ENCODE data around the gene AGT.
"Not testable (repeated sequence)": the region's sequence is repeated elsewhere in the genome, so short reads cannot be mapped to it uniquely, and the experiment has no call there.

Gene AGT

GRCh38 chr1:230743899-230744298 is 30.0 kb upstream of the AGT start:
- no peak for DNase-seq (ENCODE audit: low spot score)

- DNase-seq (ENCODE audit: low spot score): no peak
Measured at GRCh38 chr1:230739564-230740290, 25.8 kb upstream of the AGT start.

GRCh38 chr1:230737622-230738262 is 23.8 kb upstream of the AGT start:
- DNase-seq (ENCODE audit: low spot score): no peak

GRCh38 chr1:230735447-230735846 is 21.5 kb upstream of the AGT start:
- no peak for DNase-seq (ENCODE audit: low spot score)

- no peak for DNase-seq (ENCODE audit: low spot score)
Measured at GRCh38 chr1:230730977-230731376, 17.1 kb upstream of the AGT start.

- DNase-seq (ENCODE audit: low spot score): no peak
Measured at GRCh38 chr1:230728710-230729392, 14.9 kb upstream of the AGT start.

GRCh38 chr1:230725256-230726012 is 11.5 kb upstream of the AGT start:
- DNase-seq (ENCODE audit: low spot score): no peak

- DNase-seq (ENCODE audit: low spot score): not testable (repeated sequence)
Measured at GRCh38 chr1:230721849-230722522, 8.1 kb upstream of the AGT start.

- DNase-seq (ENCODE audit: low spot score): no peak
Measured at GRCh38 chr1:230717251-230717650, 3.3 kb upstream of the AGT start.

GRCh38 chr1:230716453-230716852 is 2.5 kb upstream of the AGT start:
- not testable (repeated sequence) for DNase-seq (ENCODE audit: low spot score)

GRCh38 chr1:230715510-230715909 is 1.6 kb upstream of the AGT start:
- DNase-seq (ENCODE audit: low spot score): no peak

GRCh38 chr1:230713547-230713914 is 391 bp downstream of the AGT start:
- no peak for DNase-seq (ENCODE audit: low spot score)

GRCh38 chr1:230713138-230713537 is 784 bp downstream of the AGT start:
- DNase-seq (ENCODE audit: low spot score): no peak

GRCh38 chr1:230712470-230712942 is 1.4 kb downstream of the AGT start:
- no peak for DNase-seq (ENCODE audit: low spot score)

- no peak for DNase-seq (ENCODE audit: low spot score)
Measured at GRCh38 chr1:230711245-230711644, 2.7 kb downstream of the AGT start.

GRCh38 chr1:230710543-230710904 is 3.4 kb downstream of the AGT start:
- DNase-seq (ENCODE audit: low spot score): no peak

GRCh38 chr1:230709619-230710542 is 4.0 kb downstream of the AGT start:
- DNase-seq (ENCODE audit: low spot score): no peak

GRCh38 chr1:230708631-230709580 is 5.0 kb downstream of the AGT start:
- DNase-seq (ENCODE audit: low spot score): peak; percentile 35
